Measurements from ENCODE around the gene ZNF541. TPM values are rescaled to one million over a fixed set of nuclear protein-coding genes. Genes with fewer than 3 reads are reported as not detected.
"Not testable (repeated sequence)": the region's sequence is repeated elsewhere in the genome, so short reads cannot be mapped to it uniquely, and the experiment has no call there.

The ZNF541 gene
- total RNA-seq, 2 donors from 2014 or later = 0.13 to 0.21 TPM

- no peak for ATAC-seq
- DNase-seq = no peak
- intact Hi-C loops (cut with DNase I) = loop anchor here in 1 of 2 donors (10.0 kb wide), 1 partner anchor 169 kb away; no protein-coding TSS in a partner anchor
Measured at GRCh38 chr19:47603706-47604565, 31.0 kb upstream of the ZNF541 start.

DNA sequence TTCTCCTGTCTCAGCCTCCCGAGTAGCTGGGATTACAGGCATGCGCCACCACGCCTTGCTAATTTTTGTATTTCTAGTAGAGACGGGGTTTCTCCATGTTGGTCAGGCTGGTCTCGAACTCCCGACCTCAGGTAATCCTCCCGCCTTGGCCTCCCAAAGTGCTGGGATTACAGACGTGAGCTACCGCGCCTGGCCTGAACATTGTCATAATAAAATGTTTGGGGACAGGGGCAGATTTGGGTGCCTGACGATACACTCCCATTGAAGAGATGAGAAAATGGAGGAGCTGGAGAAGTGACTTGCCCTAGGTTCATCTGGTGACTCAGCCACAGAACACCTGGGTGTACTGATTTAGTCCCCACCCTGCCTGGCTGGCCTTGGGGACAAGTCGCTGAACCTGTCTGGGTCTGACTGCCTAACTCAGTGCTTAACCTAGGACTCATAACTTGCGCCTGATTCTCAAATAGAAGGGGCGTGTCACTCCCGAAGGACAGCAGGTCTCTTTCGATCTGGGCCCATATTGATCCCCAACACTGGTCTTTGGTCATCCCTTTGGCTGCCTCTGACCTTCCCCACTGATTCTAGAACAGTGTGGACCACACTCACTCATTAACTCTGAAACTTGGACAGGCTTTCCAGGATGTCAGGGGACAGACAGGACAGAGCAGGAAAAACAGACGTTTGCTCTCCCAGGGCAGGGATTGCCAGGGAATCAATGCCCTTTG is 28.4 kb upstream of the ZNF541 start:
- intact Hi-C loops (cut with DNase I) = loop anchor here in 1 of 2 donors (10.0 kb wide), 1 partner anchor 167 kb away; no protein-coding TSS in a partner anchor

GRCh38 chr19:47600246-47601179 is 27.6 kb upstream of the ZNF541 start:
- intact Hi-C loops (cut with DNase I) = loop anchor here in 1 of 2 donors (1.0 to 10.0 kb wide), 2 partner anchors 85 to 166 kb away; partner anchors contain the start of gene NAPA
- peak; percentile 98 to 99 for ATAC-seq

More for the DNA sequence above, 28.4 kb upstream of the ZNF541 start:
- no peak for DNase-seq
- ATAC-seq = no peak

DNA sequence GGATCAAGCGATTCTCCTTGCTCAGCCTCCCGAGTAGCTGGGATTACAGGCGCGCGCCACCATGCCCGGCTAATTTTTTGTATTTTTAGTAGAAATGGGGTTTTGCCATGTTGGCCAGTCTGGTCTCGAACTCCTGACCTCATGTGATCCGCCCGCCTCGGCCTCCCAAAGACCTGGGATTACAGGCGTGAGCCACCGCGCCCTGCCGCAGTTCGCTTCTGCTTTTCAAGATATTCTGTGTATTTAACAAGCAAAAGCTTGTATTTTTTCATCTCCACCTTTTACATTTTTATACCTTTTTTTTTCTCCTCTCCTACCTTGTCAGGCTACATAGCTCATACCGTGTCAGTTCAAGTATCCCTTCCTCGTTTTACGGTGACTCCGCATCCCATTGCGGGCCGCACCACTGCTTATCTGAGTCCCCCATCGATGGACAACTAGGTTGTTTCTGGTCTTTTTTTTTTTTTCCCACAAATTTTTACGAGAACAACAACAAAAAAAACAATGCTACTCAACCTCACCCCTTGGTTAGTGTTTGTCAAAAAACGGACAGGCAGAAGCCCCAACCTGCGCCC is 26.8 kb upstream of the ZNF541 start:
- not testable (repeated sequence) for DNase-seq, ATAC-seq
- intact Hi-C loops (cut with DNase I) = loop anchor here in 1 of 2 donors (1.0 to 10.0 kb wide), 2 partner anchors 84 to 165 kb away; partner anchors contain the start of gene NAPA

More at GRCh38 chr19:47600246-47601179, 27.6 kb upstream of the ZNF541 start:
- DNase-seq = peak; percentile 100

DNA sequence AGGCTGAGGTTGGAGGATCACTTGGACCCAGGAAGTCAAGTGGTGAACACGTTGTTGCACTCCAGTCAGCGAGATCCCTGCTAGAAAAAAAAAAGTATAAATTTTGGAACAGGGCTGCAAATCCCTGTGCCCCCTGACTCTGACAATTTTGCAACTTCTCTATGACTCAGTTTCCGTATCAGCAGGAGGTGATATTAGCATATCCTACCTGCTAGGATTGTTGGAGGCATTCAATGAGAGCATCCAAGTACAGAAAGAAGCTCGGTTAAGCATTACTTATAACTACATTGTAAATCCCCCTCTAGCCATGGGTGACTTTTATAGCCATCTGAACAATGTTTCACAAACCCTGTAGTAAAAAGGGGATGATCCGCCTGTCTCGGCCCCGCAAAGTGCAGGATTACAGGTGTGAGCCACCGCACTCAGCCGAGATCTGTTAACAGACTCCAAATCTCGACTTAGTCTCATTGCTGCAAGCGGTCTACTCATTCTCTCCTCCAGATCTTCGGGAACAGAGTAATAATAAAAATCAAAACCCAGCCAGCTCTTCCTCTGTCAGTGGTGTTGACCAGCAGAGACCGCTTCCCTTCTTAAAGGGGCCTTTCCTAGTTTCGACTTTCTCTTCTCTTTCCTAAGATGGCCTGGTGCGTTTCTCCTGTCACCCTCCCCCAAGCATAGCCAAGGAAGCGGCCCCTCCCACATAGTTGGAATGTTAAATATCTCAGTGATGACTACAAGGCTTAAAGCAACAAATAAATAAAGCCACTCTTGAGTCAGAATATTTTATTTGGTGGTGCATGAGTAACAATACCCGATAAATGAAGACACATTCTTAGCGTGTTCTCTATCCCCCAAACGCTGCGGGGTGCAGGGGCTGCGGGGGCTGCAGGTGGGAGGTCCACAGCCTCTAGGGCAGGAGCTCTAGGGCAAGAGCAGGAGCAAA is 25.7 kb upstream of the ZNF541 start:
- peak; percentile 55 for DNase-seq
- intact Hi-C loops (cut with DNase I) = no loop called here

GRCh38 chr19:47595944-47596343 is 23.0 kb upstream of the ZNF541 start:
- ATAC-seq (no peak), DNase-seq (no peak)
- intact Hi-C loops (cut with DNase I) = no loop called here

More for the DNA sequence above, 25.7 kb upstream of the ZNF541 start:
- ATAC-seq = peak; percentile 7 to 55

- DNase-seq (no peak), ATAC-seq (no peak)
- intact Hi-C loops (cut with DNase I) = no loop called here
Measured at GRCh38 chr19:47593860-47594259, 20.9 kb upstream of the ZNF541 start.

DNA sequence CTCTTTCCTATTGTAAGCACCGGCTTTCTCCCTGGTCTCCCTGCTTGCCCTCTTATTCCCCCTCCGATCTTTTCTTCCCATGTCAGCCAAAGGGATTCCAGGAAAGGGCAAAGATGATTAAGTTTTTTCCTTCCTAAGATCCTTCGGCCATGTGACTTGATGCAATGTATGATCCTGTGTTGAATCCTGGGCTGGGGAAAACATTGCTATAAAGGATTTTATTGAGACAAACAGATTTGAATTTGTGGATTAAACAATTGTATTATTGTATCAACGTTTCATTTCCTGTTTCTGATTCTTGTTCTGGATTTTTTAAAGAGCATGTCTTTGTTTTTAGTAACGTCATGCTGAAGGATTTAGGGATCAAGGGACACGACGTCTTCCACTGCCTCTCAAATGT is 16.9 kb upstream of the ZNF541 start:
- intact Hi-C loops (cut with DNase I) = loop anchor here in 1 of 2 donors (10.0 kb wide), 1 partner anchor 55 kb away; no protein-coding TSS in a partner anchor
- DNase-seq = no peak
- ATAC-seq = no peak

DNA sequence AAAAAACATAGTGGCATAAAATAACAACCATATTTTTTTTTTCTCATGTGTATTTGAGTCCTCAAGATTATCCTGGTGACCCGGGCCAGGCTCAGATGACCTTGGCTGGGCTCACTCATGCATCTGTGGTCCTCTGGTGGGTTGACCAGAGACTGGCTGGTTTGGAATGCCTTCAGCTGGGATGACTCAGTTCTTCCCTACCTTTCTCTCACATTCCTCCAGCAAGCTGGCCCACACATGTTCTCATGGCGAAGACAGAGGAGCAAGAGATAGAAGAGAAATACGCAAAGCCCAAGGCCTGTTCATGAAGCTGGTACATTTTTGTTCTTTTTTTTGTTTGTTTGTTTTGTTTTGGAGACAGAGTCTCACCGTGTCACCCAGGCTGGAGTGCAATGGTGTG is 14.3 kb upstream of the ZNF541 start:
- intact Hi-C loops (cut with DNase I) = loop anchor here in 1 of 2 donors (10.0 kb wide), 1 partner anchor 52 kb away; no protein-coding TSS in a partner anchor
- ATAC-seq = no peak
- DNase-seq = no peak

DNA sequence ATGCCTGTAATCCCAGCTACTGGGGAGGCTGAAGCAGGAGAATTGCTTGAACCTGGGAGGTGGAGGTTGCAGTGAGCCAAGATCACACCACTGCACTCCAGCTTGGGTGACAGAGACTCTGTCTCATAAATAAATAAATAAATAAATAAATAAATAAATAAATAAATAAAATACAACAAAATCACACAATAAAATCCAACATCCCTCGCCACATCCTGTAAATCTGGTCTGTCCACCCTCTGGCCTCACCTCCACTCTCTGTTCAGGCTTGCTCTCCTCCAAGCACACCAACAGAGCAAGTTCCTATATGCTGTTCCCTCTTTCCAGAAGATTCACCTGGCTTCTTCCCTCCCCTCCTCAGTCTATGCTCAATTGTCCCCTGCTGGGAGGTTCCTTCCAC is 10.2 kb upstream of the ZNF541 start:
- intact Hi-C loops (cut with DNase I) = loop anchor here in 1 of 2 donors (10.0 kb wide), 1 partner anchor 48 kb away; no protein-coding TSS in a partner anchor
- not testable (repeated sequence) for ATAC-seq, DNase-seq

GRCh38 chr19:47582320-47582909 is 9.5 kb upstream of the ZNF541 start:
- DNase-seq (no peak), ATAC-seq (peak in 1 of 2 donors; percentile 89)
- intact Hi-C loops (cut with DNase I) = loop anchor here in 1 of 2 donors (10.0 kb wide), 1 partner anchor 48 kb away; no protein-coding TSS in a partner anchor

DNA sequence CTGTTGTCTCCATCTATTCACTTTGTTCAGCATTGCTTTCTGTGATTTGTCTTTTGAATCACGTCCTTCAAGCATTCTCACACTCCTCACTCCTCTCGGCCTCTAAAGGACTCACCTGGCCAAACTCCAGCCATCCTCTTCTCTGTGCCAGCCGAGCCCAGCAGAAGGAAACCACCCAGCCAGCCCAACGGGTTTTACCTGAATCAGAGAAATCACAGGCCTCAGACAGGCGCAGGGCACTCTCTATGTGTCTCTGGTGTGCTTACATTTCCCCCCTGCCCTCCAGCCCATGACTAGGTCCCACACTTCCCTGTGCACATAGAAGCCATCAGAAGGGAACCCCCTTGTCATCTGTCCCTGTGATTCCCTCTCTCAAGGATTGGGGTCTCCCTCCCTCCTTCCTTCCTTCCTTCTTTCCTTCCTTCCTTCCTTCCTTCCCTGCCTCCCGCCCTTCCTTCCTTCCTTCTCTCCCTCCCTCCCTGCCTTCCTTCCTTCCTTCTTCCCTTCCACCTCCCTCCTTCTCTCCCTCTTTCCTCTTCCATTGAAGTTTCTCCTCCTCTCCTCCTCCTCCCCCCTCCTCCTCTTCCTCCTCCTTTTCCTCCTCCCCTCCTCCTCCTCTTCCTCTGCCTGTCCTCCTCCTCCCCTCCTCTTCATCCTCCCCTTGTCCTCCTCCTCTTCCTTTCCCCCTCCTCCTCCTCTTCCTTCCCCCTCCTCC is 8.8 kb upstream of the ZNF541 start:
- ATAC-seq = peak in 1 of 2 donors; percentile 43
- DNase-seq = no peak
- intact Hi-C loops (cut with DNase I) = loop anchor here in 1 of 2 donors (10.0 kb wide), 1 partner anchor 47 kb away; no protein-coding TSS in a partner anchor

GRCh38 chr19:47580397-47580796 is 7.4 kb upstream of the ZNF541 start:
- intact Hi-C loops (cut with DNase I) = loop anchor here in 1 of 2 donors (10.0 kb wide), 1 partner anchor 46 kb away; no protein-coding TSS in a partner anchor
- DNase-seq (no peak), ATAC-seq (no peak)

GRCh38 chr19:47572635-47573034 is 313 bp downstream of the ZNF541 start:
- no peak for ATAC-seq
- peak; percentile 20 for DNase-seq
- intact Hi-C loops (cut with DNase I) = no loop called here

GRCh38 chr19:47569331-47569730 is 3.6 kb downstream of the ZNF541 start:
- intact Hi-C loops (cut with DNase I) = no loop called here
- no peak for DNase-seq
- no peak for ATAC-seq

- intact Hi-C loops (cut with DNase I) = no loop called here
- ATAC-seq = no peak
Measured at GRCh38 chr19:47564081-47564480, 8.9 kb downstream of the ZNF541 start.

More at GRCh38 chr19:47564081-47564480, 8.9 kb downstream of the ZNF541 start:
- DNase-seq = no peak
